22Rv1 (cell line): ENCODE measurements around the gene KIF18B.

Experiments used
- H3K27ac ChIP-seq: fragments of 450-650 bp; 2 replicates; pipeline ENCODE4 v1.5.1; 2017
- CTCF ChIP-seq: fragments of 450-650 bp; IDR thresholded peaks from 2 replicates; pipeline ENCODE4 v1.5.1; 2017; ENCODE audit warnings: mild to moderate bottlenecking
- ZFX ChIP-seq: fragments of 450-650 bp; IDR thresholded peaks from 2 replicates; pipeline ENCODE4 v1.6.1; 2017; ENCODE audit warnings: antibody characterized with exemption, borderline replicate concordance

Gene KIF18B

GRCh38 chr17:44894642-44895041, 52.9 kb downstream of the KIF18B start:
- no peak overlapping the region for H3K27ac ChIP-seq
- TF ChIP-seq ZFX (no peak), CTCF (no peak)

GRCh38 chr17:44892250-44892649, 55.3 kb downstream of the KIF18B start:
- H3K27ac ChIP-seq = no peak overlapping the region
- TF ChIP-seq ZFX (no peak), CTCF (no peak)

- H3K27ac ChIP-seq = no peak overlapping the region
- TF ChIP-seq CTCF (no peak), ZFX (no peak)
These were observed 58.6 kb downstream of the KIF18B start for GRCh38 chr17:44889003-44889402.

- TF ChIP-seq ZFX (no peak), CTCF (no peak)
- H3K27ac ChIP-seq = no peak overlapping the region
These were observed 59.3 kb downstream of the KIF18B start for GRCh38 chr17:44887971-44888954.

GRCh38 chr17:44887016-44887415, 60.6 kb downstream of the KIF18B start:
- H3K27ac ChIP-seq = no peak overlapping the region
- TF ChIP-seq CTCF (no peak), ZFX (no peak)

- TF ChIP-seq ZFX (no peak), CTCF (no peak)
- no peak overlapping the region for H3K27ac ChIP-seq
These were observed 62.6 kb downstream of the KIF18B start for GRCh38 chr17:44884941-44885340.

- TF ChIP-seq CTCF = no peak
- TF ChIP-seq ZFX = no peak
- no peak overlapping the region for H3K27ac ChIP-seq
These were observed 66.4 kb downstream of the KIF18B start for GRCh38 chr17:44881145-44881544.
